PC-9 (cell line): ENCODE measurements around the gene DLG2. TPM values are rescaled to one million over a fixed set of nuclear protein-coding genes. Genes with fewer than 3 reads are reported as not detected.
"Not testable (repeated sequence)": the region's sequence is repeated elsewhere in the genome, so short reads cannot be mapped to it uniquely, and the experiment has no call there.

ENCODE experiments used
- BruUV-seq: library from RNA; stranded (reverse); fragments of 400-500 nt; replicated peaks from 2 replicates; lab custom pipeline; 2021; lab: Mats Ljungman, UMichigan
- CTCF ChIA-PET: fragments of 300-600 bp; sonication (Branson Sonifier 250); formaldehyde crosslinking; loops from one replicate; lab custom pipeline; 2022; ENCODE audit warnings: antibody characterized with exemption; lab: Charles Lee
- POLR2A ChIA-PET: fragments of 300-600 bp; sonication (Branson Sonifier 250); formaldehyde crosslinking; loops from one replicate; lab custom pipeline; 2022; ENCODE audit warnings: antibody characterized with exemption; ENCODE audit not compliant: unreplicated experiment; lab: Charles Lee
- DNase-seq, 2 experiments: peaks; one replicate each; pipeline versions ENCODE4 v3.0.0 to v3.0.0-alpha.2; 2015 to 2022; ENCODE audit warnings: mixed read lengths in 1 of 2
- H2AFZ ChIP-seq: fragments of 200-600 bp; sonication (generic); 2 replicates; pipeline ENCODE4 v1.8.1; 2017; ENCODE audit warnings: antibody characterized with exemption
- H3F3A ChIP-seq: fragments of 200-600 bp; sonication (generic); 2 replicates; pipeline ENCODE4 v1.8.1; 2017; ENCODE audit warnings: antibody characterized with exemption, mild to moderate bottlenecking, low read depth; ENCODE audit not compliant: insufficient read depth
- H3K27ac ChIP-seq: fragments of 200-600 bp; sonication (generic); 2 replicates; pipeline ENCODE4 v1.6.1; 2016; ENCODE audit warnings: mixed run types
- H3K27me3 ChIP-seq: fragments of 200-600 bp; sonication (generic); 2 replicates; pipeline ENCODE4 v1.6.1; 2016; ENCODE audit warnings: low read depth, mixed run types; ENCODE audit not compliant: insufficient read depth
- H3K36me3 ChIP-seq: fragments of 200-600 bp; sonication (generic); 2 replicates; pipeline ENCODE4 v1.6.1; 2016; ENCODE audit warnings: low read depth, mixed run types
- H3K4me1 ChIP-seq: fragments of 200-600 bp; sonication (generic); replicated peaks from 2 replicates; pipeline ENCODE4 v1.6.1; 2016; ENCODE audit warnings: mixed run types; ENCODE audit not compliant: insufficient read depth
- H3K4me2 ChIP-seq: fragments of 200-600 bp; sonication (generic); 2 replicates; pipeline ENCODE4 v1.6.1; 2017; ENCODE audit warnings: mixed run types
- H3K4me3 ChIP-seq: fragments of 200-600 bp; sonication (generic); 2 replicates; pipeline ENCODE4 v1.6.1; 2016; ENCODE audit warnings: mixed run types
- H3K79me2 ChIP-seq: fragments of 200-600 bp; sonication (generic); 2 replicates; pipeline ENCODE4 v1.6.1; 2017; ENCODE audit warnings: low read depth, mixed run types
- H3K9me2 ChIP-seq: fragments of 200-600 bp; sonication (generic); 2 replicates; pipeline ENCODE4 v1.8.1; 2017; ENCODE audit warnings: mild to moderate bottlenecking; ENCODE audit not compliant: insufficient read depth
- H3K9me3 ChIP-seq: fragments of 200-600 bp; sonication (generic); 2 replicates; pipeline ENCODE4 v1.8.1; 2016; ENCODE audit warnings: low read depth; ENCODE audit not compliant: insufficient read depth
- H4K20me1 ChIP-seq: fragments of 200-600 bp; sonication (generic); 2 replicates; pipeline ENCODE4 v1.8.1; 2017; ENCODE audit not compliant: insufficient read depth
- EZH2 ChIP-seq: fragments of 200-600 bp; sonication (generic); IDR thresholded peaks from 2 replicates; pipeline ENCODE4 v1.8.0; 2017; ENCODE audit warnings: antibody characterized with exemption, low read depth
- intact Hi-C: fragments of 100-400 bp; cut with micrococcal nuclease; formaldehyde crosslinking; loops from one replicate; pipeline ENCODE4 v1.10.0; 2022; ENCODE audit not compliant: unreplicated experiment
- total RNA-seq: library from RNA; stranded (reverse); gene quantifications from 2 replicates; pipeline ENCODE4 v1.2.3, GENCODE V29; 2021
- TF ChIP-seq, protein P1 (sequence below): fragments of 200-600 bp; sonication (generic); conservative IDR thresholded peaks from 2 replicates; pipeline ENCODE4 v1.6.1; 2017; ENCODE audit warnings: mixed run types, antibody characterized with exemption, mild to moderate bottlenecking, moderate library complexity

DLG2 gene
- total RNA-seq, 1 experiment from 2014 or later = 6.4 TPM

DNA sequence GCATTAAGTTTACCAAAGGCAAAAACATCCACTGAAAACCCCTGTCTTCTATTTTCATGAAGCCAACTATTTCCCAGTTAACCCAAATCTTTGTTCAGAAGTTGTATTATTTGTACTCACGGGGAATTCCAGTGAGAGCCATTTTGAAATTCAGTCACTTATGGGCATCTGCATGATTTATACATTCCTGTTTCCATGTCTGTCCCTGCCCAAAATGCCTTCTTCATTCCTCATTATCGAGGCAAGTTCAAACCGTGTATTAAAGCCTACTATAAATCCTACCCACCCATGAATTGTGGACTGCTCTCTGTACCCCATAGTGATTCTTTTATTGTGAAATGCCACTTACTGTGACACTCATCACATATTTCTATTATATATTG, 772.7 kb downstream of the DLG2 start:
- no peaks in the 10 kb centered on the region for H3K79me2 ChIP-seq
- no peak for TF ChIP-seq EZH2
- TF ChIP-seq, protein P1, sequence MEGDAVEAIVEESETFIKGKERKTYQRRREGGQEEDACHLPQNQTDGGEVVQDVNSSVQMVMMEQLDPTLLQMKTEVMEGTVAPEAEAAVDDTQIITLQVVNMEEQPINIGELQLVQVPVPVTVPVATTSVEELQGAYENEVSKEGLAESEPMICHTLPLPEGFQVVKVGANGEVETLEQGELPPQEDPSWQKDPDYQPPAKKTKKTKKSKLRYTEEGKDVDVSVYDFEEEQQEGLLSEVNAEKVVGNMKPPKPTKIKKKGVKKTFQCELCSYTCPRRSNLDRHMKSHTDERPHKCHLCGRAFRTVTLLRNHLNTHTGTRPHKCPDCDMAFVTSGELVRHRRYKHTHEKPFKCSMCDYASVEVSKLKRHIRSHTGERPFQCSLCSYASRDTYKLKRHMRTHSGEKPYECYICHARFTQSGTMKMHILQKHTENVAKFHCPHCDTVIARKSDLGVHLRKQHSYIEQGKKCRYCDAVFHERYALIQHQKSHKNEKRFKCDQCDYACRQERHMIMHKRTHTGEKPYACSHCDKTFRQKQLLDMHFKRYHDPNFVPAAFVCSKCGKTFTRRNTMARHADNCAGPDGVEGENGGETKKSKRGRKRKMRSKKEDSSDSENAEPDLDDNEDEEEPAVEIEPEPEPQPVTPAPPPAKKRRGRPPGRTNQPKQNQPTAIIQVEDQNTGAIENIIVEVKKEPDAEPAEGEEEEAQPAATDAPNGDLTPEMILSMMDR = no peak
- H3K9me2 ChIP-seq = no peaks in the 10 kb centered on the region
- no peaks in the 10 kb centered on the region for H4K20me1 ChIP-seq
- no peak overlapping the region for H2AFZ ChIP-seq
- H3K27me3 ChIP-seq = no peaks in the 10 kb centered on the region
- no peak overlapping the region for H3K4me2 ChIP-seq
- no peaks in the 10 kb centered on the region for H3K9me3 ChIP-seq
- H3K4me3 ChIP-seq = no peak overlapping the region
- CTCF ChIA-PET = no interaction called here
- DNase-seq = no peak
- no peak overlapping the region for H3K27ac ChIP-seq
- peaks cover 23% of the 10 kb centered on the region for H3K4me1 ChIP-seq
- POLR2A ChIA-PET = no interaction called here
- no peaks in the 10 kb centered on the region for H3K36me3 ChIP-seq
- BruUV-seq = no TSS peak
- H3F3A ChIP-seq = no peaks in the 10 kb centered on the region
- intact Hi-C loops = loop anchor here (1.0 kb wide), 1 partner anchor 36 kb away; no protein-coding TSS in a partner anchor

DNA sequence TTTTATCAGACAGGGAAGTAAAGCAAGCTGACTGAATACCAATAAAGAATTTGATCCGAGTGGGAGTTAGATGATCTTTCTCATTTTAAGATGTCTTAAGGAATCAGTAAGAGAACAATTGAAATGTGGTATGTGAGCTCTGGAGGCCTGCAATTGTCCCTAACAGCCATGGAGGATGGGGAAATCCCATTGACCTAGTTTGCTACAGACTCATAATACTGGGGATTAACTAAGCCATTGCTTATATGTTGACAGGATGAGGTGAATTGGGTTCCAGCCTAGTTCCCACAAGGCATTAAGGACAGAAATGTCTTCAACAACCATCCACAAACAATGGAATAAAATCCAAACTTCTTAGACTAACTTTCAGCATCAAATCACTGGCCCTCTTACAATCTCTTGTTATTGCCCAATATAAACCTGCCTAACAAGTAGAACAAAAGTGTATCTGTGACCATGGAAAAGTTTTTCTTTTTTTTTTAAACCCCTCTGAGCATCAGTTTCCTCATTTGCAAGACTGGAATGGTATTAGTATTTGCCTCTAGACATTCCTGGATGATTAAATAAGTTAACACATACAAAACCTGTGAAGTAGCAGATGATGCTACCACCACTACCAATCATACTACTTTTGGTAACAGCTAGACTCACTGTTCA, 773.2 kb downstream of the DLG2 start:
- Histone ChIP-seq H3K27me3 (no peaks in the 10 kb centered on the region), H3F3A (no peaks in the 10 kb centered on the region), H2AFZ (no peak overlapping the region), H3K4me1 (peaks cover 23% of the 10 kb centered on the region), H3K4me2 (no peak overlapping the region), H3K9me2 (no peaks in the 10 kb centered on the region), H3K79me2 (no peaks in the 10 kb centered on the region), H3K9me3 (no peaks in the 10 kb centered on the region), H3K4me3 (no peak overlapping the region), H4K20me1 (no peaks in the 10 kb centered on the region), H3K27ac (no peak overlapping the region), H3K36me3 (no peaks in the 10 kb centered on the region)
- TF ChIP-seq, protein P1 = no peak
- no peak for TF ChIP-seq EZH2
- POLR2A ChIA-PET = no interaction called here
- no TSS peak for BruUV-seq
- intact Hi-C loops = loop anchor here (1.0 kb wide), 1 partner anchor 36 kb away; no protein-coding TSS in a partner anchor
- CTCF ChIA-PET = no interaction called here
- DNase-seq = peak in 1 of 2 experiments; percentile 72

DNA sequence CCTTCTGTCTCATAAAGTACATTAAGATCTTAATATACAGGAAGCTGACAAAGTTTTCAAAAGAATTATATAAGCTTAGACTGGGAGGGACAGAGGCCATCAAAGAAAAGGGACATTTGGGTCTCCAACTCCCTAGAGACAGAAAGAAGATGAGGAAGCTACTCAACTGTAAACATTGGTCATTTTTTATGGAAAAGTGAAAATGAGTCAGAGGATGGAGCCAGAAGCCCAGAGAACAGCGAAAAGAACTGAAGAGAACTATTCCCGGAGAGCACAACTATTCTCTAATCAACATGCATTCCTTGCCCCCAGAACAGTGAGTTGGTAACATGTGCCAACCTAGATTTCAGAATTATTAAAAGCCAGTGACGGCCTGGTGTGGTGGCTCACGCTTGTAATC, 779.3 kb downstream of the DLG2 start:
- H3K4me2 ChIP-seq = no peak overlapping the region
- no peaks in the 10 kb centered on the region; the same call in 1 of the 2 replicates for H3K9me2 ChIP-seq
- POLR2A ChIA-PET = interaction anchor here (0.7 kb wide), 1 partner anchor 90 kb away, joined by 4 read pairs; no protein-coding TSS in a partner anchor
- CTCF ChIA-PET = no interaction called here
- no peaks in the 10 kb centered on the region for H3F3A ChIP-seq
- BruUV-seq = no TSS peak
- H3K4me1 ChIP-seq = no peaks in the 10 kb centered on the region
- H2AFZ ChIP-seq = no peak overlapping the region
- H3K27me3 ChIP-seq = no peaks in the 10 kb centered on the region
- H3K27ac ChIP-seq = no peak overlapping the region
- intact Hi-C loops = no loop called here
- H3K36me3 ChIP-seq = no peaks in the 10 kb centered on the region
- H3K79me2 ChIP-seq = no peaks in the 10 kb centered on the region
- H3K4me3 ChIP-seq = no peak overlapping the region
- no peak for DNase-seq
- H3K9me3 ChIP-seq = no peaks in the 10 kb centered on the region
- H4K20me1 ChIP-seq = no peaks in the 10 kb centered on the region
- TF ChIP-seq EZH2 = no peak
- TF ChIP-seq, protein P1 = no peak

DNA sequence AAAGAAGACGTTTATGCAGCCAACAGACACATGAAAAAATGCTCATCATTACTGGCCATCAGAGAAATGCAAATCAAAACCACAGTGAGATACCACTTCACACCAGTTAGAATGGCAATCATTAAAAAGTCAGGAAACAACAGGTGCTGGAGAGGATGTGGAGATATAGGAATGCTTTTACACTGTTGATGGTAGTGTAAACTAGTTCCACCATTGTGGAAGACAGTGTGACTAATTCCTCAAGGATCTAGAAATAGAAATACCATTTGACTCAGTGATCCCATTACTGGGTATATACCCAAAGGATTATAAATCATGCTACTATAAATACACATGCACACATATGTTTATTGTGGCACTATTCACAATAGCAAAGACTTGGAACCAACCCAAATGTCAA, 786.9 kb downstream of the DLG2 start:
- H3K27me3 ChIP-seq, H3K9me3 ChIP-seq, POLR2A ChIA-PET, H2AFZ ChIP-seq, H3K4me2 ChIP-seq, intact Hi-C loops, H3K36me3 ChIP-seq, BruUV-seq, H3K9me2 ChIP-seq, DNase-seq, H3F3A ChIP-seq, H4K20me1 ChIP-seq, H3K79me2 ChIP-seq, H3K4me3 ChIP-seq, H3K27ac ChIP-seq, H3K4me1 ChIP-seq, CTCF ChIA-PET: not testable (repeated sequence)
